ENCODE measurements around the gene GNA14.

- TF ChIP-seq POLR2A (IDR thresholded peaks at IDR 0.05; ENCODE audit: low read depth, low read length) (no peak), CTCF (IDR thresholded peaks at IDR 0.05; ENCODE audit: extremely low read depth in 1 of 2, insufficient read depth in 1 of 2, low read depth in 1 of 2, low read length in 2 of 2) (no peak), GATA2 (IDR thresholded peaks at IDR 0.05; ENCODE audit: insufficient read depth, insufficient read length, low read depth, low read length) (no peak), POLR2AphosphoS5 (IDR thresholded peaks at IDR 0.05; ENCODE audit: insufficient read depth, low read depth, low read length) (no peak), EZH2 (IDR thresholded peaks at IDR 0.05; ENCODE audit: borderline replicate concordance, low read depth, low read length, severe bottlenecking) (no peak), MYC (IDR thresholded peaks at IDR 0.05; ENCODE audit: low read depth, low read length) (no peak), FOS (IDR thresholded peaks at IDR 0.05; ENCODE audit: borderline replicate concordance, insufficient read depth, low read length) (no peak), JUN (IDR thresholded peaks at IDR 0.05; ENCODE audit: borderline replicate concordance, insufficient read depth, insufficient read length, low read depth) (no peak)
- TF ChIP-seq, protein P1, sequence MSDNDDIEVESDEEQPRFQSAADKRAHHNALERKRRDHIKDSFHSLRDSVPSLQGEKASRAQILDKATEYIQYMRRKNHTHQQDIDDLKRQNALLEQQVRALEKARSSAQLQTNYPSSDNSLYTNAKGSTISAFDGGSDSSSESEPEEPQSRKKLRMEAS (IDR thresholded peaks at IDR 0.05; ENCODE audit: insufficient read depth, insufficient read length): no peak
Observed at GRCh38 chr9:77679661-77680368, 31.7 kb upstream of the GNA14 start.
